ENCODE data around the gene MAP2.

GRCh38 chr2:209525834-209526281 lies 102.0 kb downstream of the MAP2 start:
- TF ChIP-seq CTCF (IDR thresholded peaks at IDR 0.05) (no peak), POLR2AphosphoS5 (IDR thresholded peaks at IDR 0.05) (no peak), POLR2A (IDR thresholded peaks at IDR 0.05) (no peak), EP300 (IDR thresholded peaks at IDR 0.05) (no peak)
